ENCODE measurements around the gene CST5. TPM values are rescaled to one million over a fixed set of nuclear protein-coding genes. Genes with fewer than 3 reads are reported as not detected.

The CST5 gene
- polyA plus RNA-seq, 1 donor (not counting 4 experiments of a cell fraction or from before 2014, with no cell fraction given): not detected

GRCh38 chr20:23926526-23926880 lies 47.0 kb upstream of the CST5 start:
- no peak for TF ChIP-seq CTCF (optimal IDR thresholded peaks at IDR 0.05 in 1 of 3, IDR thresholded peaks at IDR 0.05 in 1 of 3, conservative IDR thresholded peaks at IDR 0.05 in 1 of 3; ENCODE audit: extremely low read depth in 1 of 3, insufficient read depth in 2 of 3, low read length in 3 of 3)
- no peak for TF ChIP-seq EZH2 (IDR thresholded peaks at IDR 0.05; ENCODE audit: low read length)
- DNase-seq (ENCODE audit: low read depth, low spot score): no peak
- no peak overlapping the region for H3K9ac ChIP-seq (ENCODE audit: control insufficient read depth, extremely low read depth, insufficient read depth, low read length)
- peaks cover 3% of the 10 kb centered on the region for H4K20me1 ChIP-seq (ENCODE audit: control insufficient read depth, extremely low read depth, insufficient read depth, low read length)
- H3K4me3 ChIP-seq (ENCODE audit: control insufficient read depth in 2 of 3, extremely low read depth in 1 of 3, insufficient read depth in 2 of 3, low read depth in 1 of 3, low read length in 3 of 3): no peak overlapping the region
- no peaks in the 10 kb centered on the region for H3K36me3 ChIP-seq (ENCODE audit: control insufficient read depth in 2 of 2, extremely low read depth in 1 of 2, insufficient read depth in 2 of 2, low read length in 2 of 2)
- H3K4me1 ChIP-seq (ENCODE audit: control insufficient read depth, extremely low read depth, insufficient read depth, low read length): no peaks in the 10 kb centered on the region
- no peak overlapping the region for H3K27ac ChIP-seq (ENCODE audit: control insufficient read depth, insufficient read depth, low read length)
- no peaks in the 10 kb centered on the region for H3K9me1 ChIP-seq (ENCODE audit: control insufficient read depth, extremely low read depth, insufficient read depth, low read length)
- no peak overlapping the region for H3K4me2 ChIP-seq (ENCODE audit: control insufficient read depth, extremely low read depth, insufficient read depth, low read depth, low read length)
- peaks cover 5% of the 10 kb centered on the region for H3K27me3 ChIP-seq (ENCODE audit: control insufficient read depth, extremely low read depth, insufficient read depth, low read length)
- FAIRE-seq: no peak
- dilution Hi-C loops (cut with MboI; ENCODE audit: extremely low pct_ligation_motif_present, low sequenced_read_pairs): no loop called here
- H2AFZ ChIP-seq (ENCODE audit: control insufficient read depth, low read length): no peak overlapping the region
- H3K9me3 ChIP-seq (ENCODE audit: control insufficient read depth, low read depth, low read length): no peaks in the 10 kb centered on the region
- no peaks in the 10 kb centered on the region for H3K79me2 ChIP-seq (ENCODE audit: control insufficient read depth, insufficient read depth, low read length)

DNA sequence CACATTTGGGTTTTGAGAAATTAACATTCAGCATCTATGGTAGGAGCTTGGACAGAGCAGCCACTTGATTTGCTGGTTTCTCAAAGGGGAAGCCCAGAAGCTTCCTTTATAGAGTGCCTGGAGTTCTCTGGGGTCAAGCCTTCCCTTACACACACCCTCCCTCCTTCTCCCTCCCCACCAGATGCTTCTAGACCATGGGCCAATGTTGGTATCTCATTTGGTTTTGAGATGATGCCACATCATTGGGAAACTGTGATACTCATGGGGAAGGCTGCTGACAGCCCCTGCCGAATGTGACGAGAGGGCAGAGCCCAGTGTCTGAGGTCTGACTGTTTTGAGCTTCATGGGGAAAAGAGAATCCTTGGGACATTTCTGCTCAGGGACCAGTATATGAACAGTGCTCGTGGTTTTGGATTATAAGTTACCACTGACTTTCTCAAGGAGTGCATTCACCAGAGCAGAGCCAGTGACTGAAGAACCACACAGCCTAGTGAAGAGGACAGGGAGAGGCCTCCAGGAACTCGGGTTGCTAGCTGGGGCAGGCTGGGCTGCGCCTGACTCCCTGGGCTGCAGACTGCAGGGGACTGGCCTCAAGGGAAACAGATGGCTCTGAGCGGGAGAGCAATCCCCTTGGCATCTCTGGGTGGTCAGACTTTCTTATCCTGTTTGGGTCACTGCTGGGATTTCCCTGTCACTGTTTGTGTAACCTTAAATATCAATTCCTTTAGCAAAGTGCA lies 46.4 kb upstream of the CST5 start:
- no peak overlapping the region for H2AFZ ChIP-seq (ENCODE audit: control insufficient read depth, low read length)
- H3K9me1 ChIP-seq (ENCODE audit: control insufficient read depth, extremely low read depth, insufficient read depth, low read length): no peaks in the 10 kb centered on the region
- peaks cover 5% of the 10 kb centered on the region for H3K27me3 ChIP-seq (ENCODE audit: control insufficient read depth, extremely low read depth, insufficient read depth, low read length)
- no peaks in the 10 kb centered on the region for H3K4me1 ChIP-seq (ENCODE audit: control insufficient read depth, extremely low read depth, insufficient read depth, low read length)
- no peak for DNase-seq (ENCODE audit: low read depth, low spot score)
- no peak overlapping the region for H3K4me2 ChIP-seq (ENCODE audit: control insufficient read depth, extremely low read depth, insufficient read depth, low read depth, low read length)
- peaks cover 3% of the 10 kb centered on the region for H4K20me1 ChIP-seq (ENCODE audit: control insufficient read depth, extremely low read depth, insufficient read depth, low read length)
- H3K4me3 ChIP-seq (ENCODE audit: control insufficient read depth in 2 of 3, extremely low read depth in 1 of 3, insufficient read depth in 2 of 3, low read depth in 1 of 3, low read length in 3 of 3): no peak overlapping the region
- dilution Hi-C loops (cut with MboI; ENCODE audit: extremely low pct_ligation_motif_present, low sequenced_read_pairs): no loop called here
- H3K79me2 ChIP-seq (ENCODE audit: control insufficient read depth, insufficient read depth, low read length): no peaks in the 10 kb centered on the region
- TF ChIP-seq EZH2 (IDR thresholded peaks at IDR 0.05; ENCODE audit: low read length) (no peak), CTCF (optimal IDR thresholded peaks at IDR 0.05 in 1 of 3, IDR thresholded peaks at IDR 0.05 in 1 of 3, conservative IDR thresholded peaks at IDR 0.05 in 1 of 3; ENCODE audit: extremely low read depth in 1 of 3, insufficient read depth in 2 of 3, low read length in 3 of 3) (no peak)
- no peak overlapping the region for H3K9ac ChIP-seq (ENCODE audit: control insufficient read depth, extremely low read depth, insufficient read depth, low read length)
- no peaks in the 10 kb centered on the region for H3K9me3 ChIP-seq (ENCODE audit: control insufficient read depth, low read depth, low read length)
- no peaks in the 10 kb centered on the region for H3K36me3 ChIP-seq (ENCODE audit: control insufficient read depth in 2 of 2, extremely low read depth in 1 of 2, insufficient read depth in 2 of 2, low read length in 2 of 2)
- no peak overlapping the region for H3K27ac ChIP-seq (ENCODE audit: control insufficient read depth, insufficient read depth, low read length)
- FAIRE-seq: no peak

Data from keratinocyte (primary cell).